ENCODE measurements around the gene PIK3CA. TPM values are rescaled to one million over a fixed set of nuclear protein-coding genes. Genes with fewer than 3 reads are reported as not detected.
A peak's percentile ranks its signal among the peaks of the same experiment; 100 is the strongest.
"Not testable (repeated sequence)": the region's sequence is repeated elsewhere in the genome, so short reads cannot be mapped to it uniquely, and the experiment has no call there.

The PIK3CA gene
- total and polyA plus RNA-seq, 2 donors (not counting 3 experiments of a cell fraction or from before 2014, with no cell fraction given) = 4.2 to 25.8 TPM

DNA sequence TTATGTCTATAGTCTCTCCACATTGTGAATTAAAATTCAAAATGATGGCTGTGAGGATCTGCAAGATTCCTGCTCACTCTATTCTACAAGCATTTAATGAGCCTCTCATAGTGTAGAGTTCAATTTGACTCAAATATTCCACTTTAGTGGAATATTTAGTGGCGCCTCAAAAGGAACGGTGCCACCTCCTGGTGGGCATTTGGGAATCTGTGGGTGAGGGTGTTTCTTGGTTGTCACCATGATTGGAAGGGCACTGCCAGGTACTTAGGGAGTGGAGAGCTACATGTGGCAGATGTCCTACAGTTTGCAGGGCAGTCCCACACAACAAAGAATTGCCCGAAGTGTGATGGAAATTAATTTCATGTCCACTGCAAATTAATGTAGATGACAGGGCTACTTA is 124.2 kb downstream of the PIK3CA start:
- no peak overlapping the region for H3K4me3 ChIP-seq (replicated peaks in 1 of 3; ENCODE audit: insufficient read depth in 1 of 3, low read depth in 1 of 3, low read length in 3 of 3)
- ChIA-PET POLR2A (no interaction called here), CTCF (interaction anchor here (0.8 to 2.4 kb wide), 20 partner anchors 11 to 256 kb away, joined by 3 to 23 read pairs (median 6); partner anchors contain the start of gene PIK3CA)
- dilution Hi-C loops (cut with MboI; ENCODE audit: extremely low pct_ligation_motif_present, low sequenced_read_pairs) (no loop called here), intact Hi-C loops (cut with micrococcal nuclease) (loop anchor here (1.0 to 2.0 kb wide), 5 partner anchors 44 to 258 kb away; no protein-coding TSS in a partner anchor)
- no peaks in the 10 kb centered on the region for H3K79me2 ChIP-seq (ENCODE audit: control insufficient read depth, insufficient read depth, low read length)
- H3K4me2 ChIP-seq (ENCODE audit: insufficient read depth, low read length) = no peak overlapping the region
- DNase-seq (ENCODE audit: low read depth, low spot score) (peak; percentile 49), FAIRE-seq (no peak)
- no peaks in the 10 kb centered on the region for H4K20me1 ChIP-seq (replicated peaks; ENCODE audit: control insufficient read depth, extremely low read depth, insufficient read depth, low read length)
- BruUV-seq (replicated peaks) = no TSS peak
- no peaks in the 10 kb centered on the region for H3K9me3 ChIP-seq (replicated peaks; ENCODE audit: control insufficient read depth, insufficient read depth, low read length)
- no peaks in the 10 kb centered on the region for H3K36me3 ChIP-seq (ENCODE audit: control insufficient read depth in 2 of 2, extremely low read depth in 1 of 2, insufficient read depth in 2 of 2, low read length in 2 of 2)
- no peaks in the 10 kb centered on the region for H3K9me1 ChIP-seq (replicated peaks; ENCODE audit: control insufficient read depth, extremely low read depth, insufficient read depth, low read length)
- H3K27ac ChIP-seq (ENCODE audit: insufficient read depth, low read depth, low read length) = no peak overlapping the region
- H2AFZ ChIP-seq (ENCODE audit: low read depth, low read length) = no peak overlapping the region
- no peaks in the 10 kb centered on the region for H3K27me3 ChIP-seq (ENCODE audit: control insufficient read depth in 2 of 2, insufficient read depth in 2 of 2, low read length in 2 of 2)
- TF ChIP-seq, protein P1, sequence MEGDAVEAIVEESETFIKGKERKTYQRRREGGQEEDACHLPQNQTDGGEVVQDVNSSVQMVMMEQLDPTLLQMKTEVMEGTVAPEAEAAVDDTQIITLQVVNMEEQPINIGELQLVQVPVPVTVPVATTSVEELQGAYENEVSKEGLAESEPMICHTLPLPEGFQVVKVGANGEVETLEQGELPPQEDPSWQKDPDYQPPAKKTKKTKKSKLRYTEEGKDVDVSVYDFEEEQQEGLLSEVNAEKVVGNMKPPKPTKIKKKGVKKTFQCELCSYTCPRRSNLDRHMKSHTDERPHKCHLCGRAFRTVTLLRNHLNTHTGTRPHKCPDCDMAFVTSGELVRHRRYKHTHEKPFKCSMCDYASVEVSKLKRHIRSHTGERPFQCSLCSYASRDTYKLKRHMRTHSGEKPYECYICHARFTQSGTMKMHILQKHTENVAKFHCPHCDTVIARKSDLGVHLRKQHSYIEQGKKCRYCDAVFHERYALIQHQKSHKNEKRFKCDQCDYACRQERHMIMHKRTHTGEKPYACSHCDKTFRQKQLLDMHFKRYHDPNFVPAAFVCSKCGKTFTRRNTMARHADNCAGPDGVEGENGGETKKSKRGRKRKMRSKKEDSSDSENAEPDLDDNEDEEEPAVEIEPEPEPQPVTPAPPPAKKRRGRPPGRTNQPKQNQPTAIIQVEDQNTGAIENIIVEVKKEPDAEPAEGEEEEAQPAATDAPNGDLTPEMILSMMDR (IDR thresholded peaks at IDR 0.05; ENCODE audit: extremely low read depth in 1 of 2, insufficient read depth in 1 of 2, low read depth in 1 of 2, low read length in 2 of 2) = peak; percentile 33 to 34
- no peak for TF ChIP-seq EZH2 (IDR thresholded peaks at IDR 0.05; ENCODE audit: borderline replicate concordance, low read depth, low read length, severe bottlenecking)
- no peak overlapping the region for H3K9ac ChIP-seq (replicated peaks; ENCODE audit: extremely low read depth, insufficient read depth, low read length)
- H3K4me1 ChIP-seq (ENCODE audit: control insufficient read depth, extremely low read depth, insufficient read depth, low read length) = peaks cover 11% of the 10 kb centered on the region

DNA sequence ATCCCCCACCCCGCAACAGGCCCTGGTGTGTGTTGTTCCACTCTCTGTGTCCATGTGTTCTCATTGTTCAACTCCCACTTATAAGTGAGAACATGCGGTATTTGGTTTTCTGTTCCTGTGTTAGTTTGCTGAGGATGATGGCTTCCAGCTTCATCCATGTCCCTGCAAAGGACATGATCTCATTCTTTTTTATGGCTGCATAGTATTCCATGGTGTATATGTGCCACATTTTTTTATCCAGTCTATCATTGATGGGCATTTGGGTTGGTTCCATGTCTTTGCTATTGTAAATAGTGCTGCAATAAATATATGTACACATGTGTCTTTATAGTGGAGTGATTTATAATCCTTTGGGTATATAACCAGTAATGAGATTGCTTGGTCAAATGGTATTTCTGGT is 126.3 kb downstream of the PIK3CA start:
- H3K79me2 ChIP-seq (ENCODE audit: control insufficient read depth, insufficient read depth, low read length); H3K9me3 ChIP-seq (replicated peaks; ENCODE audit: control insufficient read depth, insufficient read depth, low read length); POLR2A ChIA-PET; H3K4me2 ChIP-seq (ENCODE audit: insufficient read depth, low read length); intact Hi-C loops (cut with micrococcal nuclease); H3K4me3 ChIP-seq (replicated peaks in 1 of 3; ENCODE audit: insufficient read depth in 1 of 3, low read depth in 1 of 3, low read length in 3 of 3); H2AFZ ChIP-seq (ENCODE audit: low read depth, low read length); H3K27me3 ChIP-seq (ENCODE audit: control insufficient read depth in 2 of 2, insufficient read depth in 2 of 2, low read length in 2 of 2); CTCF ChIA-PET; dilution Hi-C loops (cut with MboI; ENCODE audit: extremely low pct_ligation_motif_present, low sequenced_read_pairs); BruUV-seq (replicated peaks); H4K20me1 ChIP-seq (replicated peaks; ENCODE audit: control insufficient read depth, extremely low read depth, insufficient read depth, low read length); FAIRE-seq; H3K9me1 ChIP-seq (replicated peaks; ENCODE audit: control insufficient read depth, extremely low read depth, insufficient read depth, low read length); H3K4me1 ChIP-seq (ENCODE audit: control insufficient read depth, extremely low read depth, insufficient read depth, low read length); DNase-seq (ENCODE audit: low read depth, low spot score); H3K9ac ChIP-seq (replicated peaks; ENCODE audit: extremely low read depth, insufficient read depth, low read length); H3K36me3 ChIP-seq (ENCODE audit: control insufficient read depth in 2 of 2, extremely low read depth in 1 of 2, insufficient read depth in 2 of 2, low read length in 2 of 2); H3K27ac ChIP-seq (ENCODE audit: insufficient read depth, low read depth, low read length): not testable (repeated sequence)

Data from endothelial cell of umbilical vein (primary cell).